Measurements from ENCODE around the gene GFRA1.

DNA sequence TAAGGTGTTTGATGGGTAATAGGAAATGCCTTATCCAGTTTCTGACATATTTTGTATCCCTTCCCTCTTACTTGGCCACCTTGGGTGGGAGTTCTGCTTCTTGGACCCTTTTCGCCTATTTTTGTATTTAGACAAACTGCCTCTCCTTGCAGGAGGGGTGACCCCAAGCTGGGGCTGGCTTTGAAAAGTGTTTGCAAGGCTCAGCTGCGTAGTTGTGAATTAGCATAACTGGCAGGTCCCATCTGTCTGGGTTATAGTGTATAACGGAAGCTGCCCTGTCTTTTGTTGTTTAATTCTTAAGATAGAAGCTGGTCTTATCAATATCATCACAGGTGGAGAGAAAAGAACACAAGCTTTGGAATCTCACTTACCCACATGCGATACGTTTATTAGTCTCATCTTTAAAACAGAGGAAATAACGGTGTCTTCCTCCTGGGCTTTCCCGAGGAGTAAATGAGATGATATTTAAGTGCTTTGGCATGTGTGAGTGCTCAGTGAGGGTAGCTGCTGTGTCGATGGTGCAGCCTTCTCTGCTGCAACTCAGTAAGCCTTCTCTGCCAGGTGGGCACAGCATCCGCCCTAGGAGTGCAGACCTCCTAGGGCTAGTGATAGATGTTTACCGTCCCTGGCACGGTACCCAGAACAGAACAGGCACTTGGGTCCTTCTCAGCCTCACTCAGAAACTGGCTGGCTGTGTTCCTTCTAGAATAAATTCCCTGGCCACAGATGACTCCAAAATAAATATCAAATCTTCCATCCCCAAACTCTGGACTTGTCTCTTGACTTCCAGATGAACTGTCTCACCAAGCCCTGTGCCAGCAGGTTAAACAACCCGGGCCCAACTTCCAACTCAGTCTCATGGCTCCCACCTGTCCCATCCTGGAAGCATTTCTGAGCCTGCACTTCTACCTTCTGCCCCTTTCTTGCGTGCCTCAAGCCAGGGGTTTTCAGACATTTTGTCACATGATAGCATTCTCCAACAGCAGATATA is 227.3 kb downstream of the GFRA1 start:
- TF ChIP-seq POLR2A (IDR thresholded peaks at IDR 0.05; ENCODE audit: control extremely low read depth in 1 of 2, low read depth in 2 of 2, low read length in 2 of 2) (no peak), POLR2AphosphoS5 (IDR thresholded peaks at IDR 0.05; ENCODE audit: low read depth, low read length) (no peak), ZNF274 (IDR thresholded peaks at IDR 0.05; ENCODE audit: borderline replicate concordance, extremely low read depth, low read length) (no peak), TEAD4 (IDR thresholded peaks at IDR 0.05; ENCODE audit: low read depth, low read length) (no peak), TAF1 (IDR thresholded peaks at IDR 0.05; ENCODE audit: low read depth, low read length) (no peak), JUN (IDR thresholded peaks at IDR 0.05; ENCODE audit: low read depth, low read length) (no peak), EZH2 (IDR thresholded peaks at IDR 0.05; ENCODE audit: low read depth, low read length, severe bottlenecking) (no peak), YY1 (IDR thresholded peaks at IDR 0.05; ENCODE audit: low read depth, low read length) (no peak), TBP (IDR thresholded peaks at IDR 0.05; ENCODE audit: low read depth, low read length) (no peak), TCF12 (IDR thresholded peaks at IDR 0.05; ENCODE audit: low read depth, low read length) (no peak)
- TF ChIP-seq, protein P1, sequence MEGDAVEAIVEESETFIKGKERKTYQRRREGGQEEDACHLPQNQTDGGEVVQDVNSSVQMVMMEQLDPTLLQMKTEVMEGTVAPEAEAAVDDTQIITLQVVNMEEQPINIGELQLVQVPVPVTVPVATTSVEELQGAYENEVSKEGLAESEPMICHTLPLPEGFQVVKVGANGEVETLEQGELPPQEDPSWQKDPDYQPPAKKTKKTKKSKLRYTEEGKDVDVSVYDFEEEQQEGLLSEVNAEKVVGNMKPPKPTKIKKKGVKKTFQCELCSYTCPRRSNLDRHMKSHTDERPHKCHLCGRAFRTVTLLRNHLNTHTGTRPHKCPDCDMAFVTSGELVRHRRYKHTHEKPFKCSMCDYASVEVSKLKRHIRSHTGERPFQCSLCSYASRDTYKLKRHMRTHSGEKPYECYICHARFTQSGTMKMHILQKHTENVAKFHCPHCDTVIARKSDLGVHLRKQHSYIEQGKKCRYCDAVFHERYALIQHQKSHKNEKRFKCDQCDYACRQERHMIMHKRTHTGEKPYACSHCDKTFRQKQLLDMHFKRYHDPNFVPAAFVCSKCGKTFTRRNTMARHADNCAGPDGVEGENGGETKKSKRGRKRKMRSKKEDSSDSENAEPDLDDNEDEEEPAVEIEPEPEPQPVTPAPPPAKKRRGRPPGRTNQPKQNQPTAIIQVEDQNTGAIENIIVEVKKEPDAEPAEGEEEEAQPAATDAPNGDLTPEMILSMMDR (IDR thresholded peaks at IDR 0.05; ENCODE audit: control extremely low read depth in 1 of 3, insufficient read depth in 1 of 3, low read depth in 1 of 3, low read length in 3 of 3), result no peak
- TF ChIP-seq, protein P2, sequence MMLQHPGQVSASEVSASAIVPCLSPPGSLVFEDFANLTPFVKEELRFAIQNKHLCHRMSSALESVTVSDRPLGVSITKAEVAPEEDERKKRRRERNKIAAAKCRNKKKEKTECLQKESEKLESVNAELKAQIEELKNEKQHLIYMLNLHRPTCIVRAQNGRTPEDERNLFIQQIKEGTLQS (IDR thresholded peaks at IDR 0.05; ENCODE audit: insufficient read depth, low read depth, low read length), result no peak
